Loucy (cell line): ENCODE data around the gene TMEM187.

Experiments
- CTCF ChIP-seq: fragments of 200-600 bp; sonication (generic); conservative IDR thresholded peaks from 2 replicates; pipeline ENCODE4 v1.5.1; 2014; ENCODE audit warnings: mild to moderate bottlenecking, antibody characterized with exemption, low read length
- EZH2phosphoT487 ChIP-seq: fragments of 200-600 bp; IDR thresholded peaks from 2 replicates; pipeline ENCODE4 v1.6.1; 2018; ENCODE audit warnings: antibody characterized with exemption, mild to moderate bottlenecking, moderate library complexity, borderline replicate concordance

GRCh38 chrX:154013001-154013421 lies 40.5 kb downstream of the TMEM187 start:
- TF ChIP-seq CTCF, result no peak
- TF ChIP-seq EZH2phosphoT487, result no peak
